ENCODE measurements around the gene NRCAM.

NRCAM gene

DNA sequence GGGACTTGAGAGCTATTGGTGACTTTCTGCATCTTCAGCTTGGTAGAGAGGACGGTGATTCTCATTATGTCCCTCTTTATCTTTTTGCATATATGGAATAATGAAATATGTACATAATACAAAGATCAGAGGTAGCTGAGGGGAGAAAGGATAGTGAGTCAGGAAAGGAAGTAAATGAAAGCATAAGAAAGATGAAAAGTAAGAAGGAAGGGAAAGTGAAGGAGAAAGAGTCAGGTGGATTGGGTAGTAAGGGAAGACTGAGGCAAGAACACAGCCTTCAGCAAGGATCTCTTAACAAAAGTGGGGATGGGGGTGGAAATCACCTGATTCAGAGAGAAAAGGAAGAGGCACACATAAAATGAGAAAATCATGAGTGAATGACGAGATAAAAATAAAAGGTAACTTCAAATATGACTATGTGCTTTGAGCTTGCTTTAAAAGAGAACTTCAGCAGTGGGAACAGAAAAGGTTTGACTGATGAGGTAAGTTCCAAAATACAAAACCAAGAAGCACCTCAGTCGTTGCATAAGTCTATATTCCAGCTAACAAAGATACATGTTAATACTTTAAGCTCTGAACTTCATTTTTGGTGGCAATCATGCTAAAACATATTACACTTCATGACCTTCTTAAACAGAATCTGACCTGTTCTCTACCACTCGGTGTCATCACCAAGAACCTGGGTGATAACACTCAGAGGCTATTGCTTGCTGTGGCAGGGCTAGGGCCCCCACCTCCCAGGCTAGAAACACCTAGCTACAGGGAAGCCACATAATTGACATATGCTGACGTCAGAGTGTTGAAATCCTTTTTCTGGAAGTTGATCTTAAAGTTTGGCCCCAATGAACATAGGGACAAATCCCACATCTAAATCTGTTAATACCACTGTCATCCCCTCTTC, 32.9 kb downstream of the NRCAM start:
- no peak for DNase-seq

DNA sequence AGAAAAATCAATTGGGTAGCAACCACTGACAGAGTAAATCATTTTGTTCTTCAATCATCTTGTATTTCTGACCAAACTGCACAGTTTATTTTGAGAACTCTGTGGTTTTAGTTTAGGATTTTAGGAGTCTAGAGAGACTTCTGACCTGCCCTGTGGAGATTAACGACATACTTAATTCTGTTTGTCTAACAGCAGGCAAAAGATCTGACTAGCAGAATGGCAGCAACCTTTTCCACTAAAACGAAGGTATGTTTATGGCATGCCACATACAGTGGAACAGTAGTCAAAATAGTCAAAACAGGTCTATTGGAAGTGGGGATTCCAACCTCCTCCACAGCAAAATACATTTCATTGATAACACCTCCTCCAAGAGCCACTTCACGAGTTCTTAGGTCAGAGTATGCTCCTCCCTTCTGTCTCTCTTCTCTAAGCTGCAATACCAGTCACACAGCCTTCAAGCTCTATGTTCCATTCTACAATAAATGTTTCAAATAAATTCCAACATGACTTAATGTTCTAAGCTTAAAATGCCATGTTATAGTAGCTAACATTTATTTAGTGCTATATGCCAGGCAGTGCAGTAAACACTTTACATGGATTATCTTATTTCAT, 34.4 kb downstream of the NRCAM start:
- DNase-seq, result no peak

DNA sequence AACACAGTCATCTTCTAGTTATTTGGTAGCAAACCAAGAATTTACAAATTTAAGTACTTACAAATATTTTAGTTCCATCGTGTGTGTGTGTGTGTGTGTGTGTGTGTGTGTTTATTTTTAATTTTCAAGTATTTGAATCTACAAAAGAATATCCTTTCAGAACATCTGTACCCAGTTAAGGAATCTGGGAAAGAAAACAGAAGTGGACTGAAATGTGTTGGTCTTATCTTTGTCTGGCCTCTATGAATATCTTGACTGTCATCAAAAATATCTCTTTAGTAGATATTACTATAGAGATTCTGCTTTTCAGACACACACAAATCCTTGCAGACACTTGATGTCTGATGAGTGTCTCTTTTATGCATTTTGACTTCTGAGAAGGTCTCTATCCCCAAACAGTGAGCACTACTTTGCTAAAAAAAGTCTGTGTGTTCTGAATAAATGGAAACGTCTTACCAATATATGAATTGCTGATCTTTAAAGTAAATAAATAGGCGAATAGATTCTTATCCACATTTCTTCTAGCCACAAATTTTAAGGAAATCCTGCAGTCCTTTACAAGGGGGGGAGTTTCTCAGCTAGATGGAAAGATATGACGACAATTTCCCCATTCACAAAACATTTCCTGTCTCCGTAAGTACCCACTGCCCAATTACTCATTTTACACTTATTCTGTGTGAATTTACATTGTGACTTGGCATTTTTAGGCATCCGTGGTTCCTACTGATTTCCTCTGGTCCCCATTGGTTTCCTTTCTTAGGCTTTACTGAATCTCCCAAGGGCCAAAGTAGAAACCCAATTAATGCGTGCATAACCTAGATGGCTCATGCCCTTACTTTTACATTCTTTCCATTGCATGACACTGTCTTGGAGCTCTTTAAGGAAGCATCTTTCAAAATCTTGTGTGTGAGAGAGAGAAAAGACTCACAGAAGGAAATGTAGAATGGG, 36.0 kb downstream of the NRCAM start:
- DNase-seq, result no peak

DNA sequence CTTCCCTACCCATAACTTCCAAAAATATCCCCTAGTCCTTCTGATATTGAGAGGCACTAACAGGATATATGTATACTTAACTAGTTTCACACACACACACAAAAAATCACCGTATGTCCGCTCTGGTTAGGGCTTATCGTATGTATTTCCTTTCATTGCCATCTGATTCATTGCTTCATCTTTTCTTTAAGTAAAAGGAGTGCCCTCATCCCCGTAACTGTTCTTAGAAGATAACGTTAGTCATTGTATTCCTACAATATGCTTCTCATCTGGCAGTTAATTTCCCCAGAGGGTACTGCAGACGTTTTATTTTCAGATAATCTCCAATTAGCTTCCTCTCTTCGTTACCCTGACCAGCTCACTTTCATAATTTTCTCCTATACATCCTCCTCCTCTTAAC, 37.3 kb downstream of the NRCAM start:
- DNase-seq, result no peak

DNA sequence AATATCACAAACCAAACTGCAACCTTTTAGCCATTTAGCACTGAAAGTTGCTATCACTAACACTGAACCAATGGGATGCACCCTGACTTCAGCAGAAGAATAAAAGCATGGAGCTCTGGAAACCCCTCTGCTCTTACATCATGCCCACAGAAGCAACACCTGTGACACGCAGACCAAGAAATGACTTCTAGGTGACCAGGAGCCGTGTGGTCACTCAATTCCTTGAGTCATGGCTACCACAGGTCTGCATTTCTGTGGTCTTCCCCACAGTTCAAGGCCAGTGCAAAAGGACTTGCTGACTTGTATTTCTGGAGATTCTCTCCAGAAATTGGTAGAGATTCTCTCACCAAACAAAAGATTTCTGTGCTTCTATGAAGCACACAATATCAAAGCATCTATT, 38.3 kb downstream of the NRCAM start:
- no peak for DNase-seq

DNA sequence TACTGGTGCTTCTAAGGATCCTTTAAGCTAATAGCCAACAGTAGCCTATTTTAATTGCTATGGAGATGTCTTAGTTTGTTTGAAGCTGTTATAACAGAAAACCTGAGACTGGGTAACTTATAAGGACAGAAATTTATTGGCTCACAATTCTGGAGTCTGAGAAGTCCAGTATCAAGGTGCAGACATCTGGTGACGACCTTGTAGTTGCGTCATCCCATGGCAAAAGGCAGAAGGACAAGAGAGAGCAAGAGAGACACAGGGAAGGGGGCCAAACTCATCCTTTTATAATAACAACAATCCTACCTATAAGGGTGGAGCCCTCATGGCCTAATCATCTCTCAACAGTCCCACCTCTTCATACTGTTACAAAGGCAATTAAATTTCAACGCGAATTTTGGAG, 39.1 kb downstream of the NRCAM start:
- DNase-seq, result no peak

DNA sequence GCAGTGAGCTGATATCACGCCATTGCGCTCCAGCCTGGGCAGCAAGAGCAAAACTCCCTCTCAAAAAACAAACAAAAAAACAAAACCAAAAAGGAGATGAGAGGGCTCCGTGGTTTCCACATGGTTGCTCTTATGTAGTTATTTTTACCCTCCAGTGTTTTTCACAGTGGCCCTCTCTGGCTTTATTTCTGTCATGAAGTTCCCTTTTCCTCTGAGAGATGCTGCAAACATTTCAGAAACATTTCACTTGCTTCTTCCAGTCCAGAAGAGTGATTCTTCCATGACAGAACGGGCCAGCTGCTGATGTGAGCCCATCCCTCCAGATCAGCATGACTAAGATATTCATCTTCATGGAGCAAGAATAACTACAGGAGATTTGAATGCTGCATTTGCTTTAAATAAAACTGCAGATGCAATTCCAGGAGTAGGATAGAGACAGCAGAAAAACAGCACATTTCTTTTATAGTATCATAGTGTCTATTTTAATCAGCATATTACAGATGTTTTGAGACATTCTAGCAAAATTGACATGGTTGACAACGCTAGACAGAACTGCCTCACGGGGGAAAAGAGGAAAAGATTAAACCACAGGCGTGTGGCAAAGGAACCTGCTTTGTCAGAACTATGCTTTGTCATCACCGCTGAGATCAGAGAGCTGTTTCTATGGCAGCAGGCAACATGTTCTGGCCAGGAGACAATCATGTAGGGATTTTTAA, 40.3 kb downstream of the NRCAM start:
- peak; percentile 72 for DNase-seq

DNA sequence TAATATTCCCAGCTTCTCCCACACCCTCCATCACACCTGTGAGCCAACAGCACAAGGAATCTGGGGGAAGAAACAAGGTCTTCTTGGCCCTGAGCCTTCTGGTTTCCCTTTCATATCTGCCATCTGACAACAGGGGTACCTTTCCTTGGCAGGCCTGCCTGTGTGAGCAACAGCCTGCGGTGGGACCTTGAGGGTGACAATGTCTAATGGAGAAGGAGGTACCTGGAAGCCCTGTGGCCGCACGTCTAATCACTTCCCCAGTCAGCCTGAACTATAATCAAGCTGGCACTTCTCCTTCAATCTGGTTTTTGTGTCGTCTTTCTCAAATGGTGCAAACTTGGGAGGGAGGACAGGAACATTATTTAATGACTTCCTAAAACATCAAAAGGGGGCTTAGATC, 41.2 kb downstream of the NRCAM start:
- no peak for DNase-seq

DNA sequence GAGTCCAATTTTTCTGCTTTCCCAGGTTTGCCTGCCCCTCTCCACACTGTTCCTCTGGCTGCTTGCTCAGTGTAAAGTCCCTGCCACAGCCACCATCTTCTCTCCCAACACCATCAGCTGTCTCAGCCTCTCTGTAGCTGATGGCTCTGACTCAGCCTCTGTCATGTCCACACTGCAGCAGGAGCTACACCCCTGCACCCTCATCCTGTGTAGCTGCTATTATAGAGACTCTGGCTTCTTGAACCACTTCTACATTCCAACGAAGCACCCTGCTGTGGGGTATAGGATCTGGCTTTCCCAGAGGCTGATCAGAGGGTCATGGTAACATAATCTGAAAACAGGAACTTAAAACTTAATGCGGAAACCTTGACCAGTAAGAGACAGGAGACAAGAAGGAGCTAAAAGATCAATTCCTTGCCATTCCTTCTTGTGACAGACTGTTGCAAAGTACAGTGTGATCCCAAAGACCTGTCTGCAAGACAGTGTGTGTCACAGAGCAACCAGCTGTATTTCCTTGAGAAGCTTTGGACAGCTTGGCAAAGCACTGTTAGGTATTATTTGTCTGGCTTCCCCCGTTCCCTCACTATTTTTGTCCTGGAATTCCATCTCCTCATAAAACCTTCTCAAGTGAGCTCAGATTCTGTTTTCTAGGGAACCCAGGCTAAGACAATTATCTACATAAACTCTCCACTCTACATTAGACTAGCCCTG, 42.3 kb downstream of the NRCAM start:
- no peak for DNase-seq

DNA sequence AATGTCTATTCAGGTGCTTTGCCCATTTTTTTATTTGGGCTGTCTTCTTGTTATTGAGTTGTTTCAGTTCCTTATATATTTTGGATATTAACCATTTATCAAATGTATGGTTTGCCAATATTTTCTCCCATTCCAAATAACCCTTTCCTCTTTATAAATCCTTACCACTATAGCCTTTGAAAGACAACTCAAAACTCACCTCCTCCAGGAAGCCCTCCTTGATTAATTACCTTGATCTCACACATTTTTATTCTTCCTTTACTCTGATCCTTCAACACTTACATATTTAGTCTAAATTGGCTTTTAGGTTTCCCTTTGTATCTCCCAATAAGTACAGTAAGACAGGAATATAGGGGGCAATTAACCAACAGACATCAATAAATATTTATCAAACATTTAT, 42.9 kb downstream of the NRCAM start:
- DNase-seq, result no peak

DNA sequence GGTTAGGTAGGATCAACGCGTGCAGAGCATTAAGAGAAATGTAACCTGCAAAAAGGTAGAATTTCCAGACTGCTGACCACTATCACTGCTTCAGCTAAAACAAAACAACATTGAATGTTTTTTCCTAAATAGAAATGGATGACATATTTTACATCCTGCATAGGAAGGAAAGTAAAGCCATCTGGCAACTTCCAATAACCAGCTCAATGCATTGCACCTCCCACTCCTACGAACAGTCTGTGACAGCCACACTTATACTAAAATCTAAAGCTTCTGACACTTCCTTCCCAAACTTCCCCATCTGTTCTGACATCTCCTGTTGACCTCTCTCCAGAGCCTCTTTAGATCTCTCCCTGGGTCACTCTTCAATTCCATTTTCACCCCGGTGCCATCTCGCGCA, 47.1 kb downstream of the NRCAM start:
- DNase-seq, result no peak

DNA sequence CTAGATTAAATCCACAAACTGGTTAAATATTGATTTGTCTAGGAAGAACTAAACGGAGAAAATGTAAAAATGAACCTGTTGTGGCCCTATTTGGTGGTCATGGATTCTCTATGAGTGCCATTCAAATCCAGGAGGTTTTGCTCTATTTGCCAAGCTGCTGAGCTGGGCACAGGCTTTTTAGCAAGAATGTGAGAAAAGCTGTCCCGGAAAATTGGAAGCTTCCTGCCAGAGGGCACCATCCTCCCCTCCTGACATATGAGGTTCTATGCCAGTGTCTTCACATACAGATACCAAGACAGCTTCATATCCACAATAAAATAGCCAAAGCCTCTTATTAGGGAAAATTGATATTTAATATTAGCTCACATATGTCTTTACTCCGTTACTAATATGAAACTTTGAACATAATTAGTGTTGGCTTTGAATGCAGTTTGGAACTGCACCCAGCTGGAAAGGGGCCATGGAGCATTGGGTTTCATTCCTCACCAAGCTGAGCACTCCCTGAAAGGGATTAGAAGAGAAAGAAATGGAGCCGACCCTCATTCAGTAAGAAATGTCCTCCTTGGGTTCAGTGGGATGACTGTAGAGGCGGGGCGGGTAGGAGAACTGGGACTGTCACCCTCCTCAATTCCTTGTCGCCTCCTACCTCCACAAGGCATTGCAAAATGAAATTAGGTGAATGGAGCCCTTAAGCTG, 47.8 kb downstream of the NRCAM start:
- DNase-seq, result peak; percentile 26

DNA sequence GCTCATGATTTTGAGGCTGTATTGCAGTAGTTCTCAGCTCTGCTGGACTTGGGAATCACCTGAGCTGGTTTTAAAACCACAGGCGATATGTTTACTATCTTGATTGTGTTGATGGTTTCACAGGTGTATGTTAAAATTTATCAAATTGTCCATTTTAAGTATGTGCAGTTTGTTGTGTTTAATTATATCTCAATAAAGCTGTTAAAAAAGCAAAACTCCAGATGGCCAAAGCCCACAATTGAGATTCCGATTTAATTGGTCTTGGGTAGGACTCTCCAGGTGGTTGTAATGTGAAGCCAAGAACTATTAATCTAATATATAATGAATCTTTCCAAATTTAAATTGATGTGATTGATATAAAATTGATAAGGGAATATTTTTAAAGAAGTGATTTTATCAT, 48.6 kb downstream of the NRCAM start:
- no peak for DNase-seq

DNA sequence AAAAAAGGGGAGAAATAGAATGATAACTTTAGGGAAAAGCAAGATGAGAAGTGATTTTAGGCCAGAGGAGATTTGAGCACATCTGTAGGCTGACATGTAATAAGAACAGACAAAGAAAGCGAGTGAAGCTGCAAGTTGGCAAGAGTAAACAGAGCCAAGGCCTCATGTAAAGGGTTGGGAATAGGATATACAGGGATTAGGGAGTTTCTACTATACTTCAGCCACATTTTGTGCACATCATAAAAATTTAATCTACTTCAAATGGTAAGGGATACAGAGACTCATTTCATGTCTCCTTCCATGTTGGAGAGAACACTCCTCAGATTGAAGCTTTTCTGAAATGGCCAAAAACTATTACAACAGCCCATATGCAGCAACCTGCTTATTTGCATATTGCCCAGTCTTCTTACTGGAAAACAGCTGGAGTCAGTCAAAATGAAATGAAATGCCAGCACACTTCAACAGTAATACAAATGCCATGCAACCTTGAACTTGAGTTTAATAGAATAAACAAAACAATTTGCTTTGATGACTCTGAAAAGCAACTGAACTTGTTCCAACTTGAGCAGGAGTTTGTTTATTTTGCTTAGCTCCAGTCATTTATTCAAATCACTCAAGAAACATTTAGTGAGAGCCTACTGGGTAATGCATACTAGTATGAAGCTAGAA, 49.9 kb downstream of the NRCAM start:
- no peak for DNase-seq

DNA sequence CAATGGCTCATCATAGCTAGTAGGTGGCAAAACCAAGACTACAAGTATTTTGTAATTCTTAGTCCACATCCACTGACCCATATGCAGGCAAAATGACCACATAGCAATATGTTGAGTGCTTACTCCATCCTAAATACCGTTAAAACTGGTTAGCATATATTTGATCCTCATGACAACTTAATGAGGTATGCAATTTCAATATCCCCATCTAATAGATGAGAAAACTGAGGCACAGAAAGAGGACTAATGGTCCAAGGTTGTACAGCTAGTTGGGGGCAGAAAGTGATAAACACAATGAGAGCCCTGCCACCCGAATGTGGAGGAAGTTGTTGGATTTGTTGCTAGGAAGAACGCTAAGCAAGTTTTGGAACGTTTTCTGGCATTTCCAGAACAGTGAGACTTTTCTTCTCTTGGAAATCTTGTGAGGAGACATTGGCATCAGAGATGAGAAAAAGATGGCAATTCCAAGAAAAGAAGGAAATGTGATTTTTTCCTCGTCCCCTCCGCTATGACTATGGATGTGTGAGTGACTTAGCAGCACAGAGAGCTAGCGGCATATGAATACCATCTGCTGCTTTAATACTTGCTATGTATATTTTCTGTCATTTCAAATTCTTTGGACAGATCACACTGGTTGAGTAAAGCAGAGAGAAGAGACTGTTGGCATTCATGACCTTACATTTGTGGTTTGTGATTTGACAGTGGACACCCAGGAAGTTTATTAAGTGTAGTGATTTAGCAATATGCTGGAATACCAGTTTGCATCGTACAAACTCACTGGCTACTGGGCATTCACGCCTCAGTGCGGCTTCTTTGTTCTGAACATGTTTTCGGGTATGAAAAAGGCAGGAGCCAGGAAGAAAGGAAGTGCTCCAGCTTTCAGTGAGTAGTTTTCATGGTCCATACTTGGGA, 51.5 kb downstream of the NRCAM start:
- no peak for DNase-seq

DNA sequence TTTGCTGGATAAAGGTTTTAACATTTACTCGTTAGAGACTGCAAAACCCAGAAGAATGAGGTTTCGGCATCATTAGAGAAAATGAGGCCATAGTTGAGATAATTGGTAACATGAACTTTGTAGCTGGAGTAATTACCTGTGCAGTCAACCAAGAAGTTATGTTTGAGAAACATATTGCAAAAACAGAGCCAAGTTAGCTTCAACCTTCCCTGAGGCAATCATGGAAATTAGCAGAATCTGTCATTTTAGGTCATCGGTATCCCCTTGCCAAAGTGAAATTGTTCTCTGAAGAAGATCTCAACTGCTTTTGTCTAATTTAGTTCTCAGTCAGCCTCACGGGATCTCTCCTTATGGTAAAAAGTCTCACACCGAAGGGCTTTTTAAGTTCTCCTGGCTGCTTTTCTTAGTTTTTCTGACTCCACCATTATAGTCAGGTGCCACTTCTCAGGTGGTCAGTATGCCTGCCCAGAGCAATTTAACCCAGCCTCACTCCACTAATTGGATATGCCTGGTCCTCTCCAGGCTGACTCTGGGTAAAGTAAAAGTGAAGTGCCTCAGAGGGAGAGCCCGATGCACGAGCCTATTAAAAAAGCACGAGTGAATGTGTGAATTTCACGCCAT, 52.5 kb downstream of the NRCAM start:
- DNase-seq, result peak; percentile 26

DNA sequence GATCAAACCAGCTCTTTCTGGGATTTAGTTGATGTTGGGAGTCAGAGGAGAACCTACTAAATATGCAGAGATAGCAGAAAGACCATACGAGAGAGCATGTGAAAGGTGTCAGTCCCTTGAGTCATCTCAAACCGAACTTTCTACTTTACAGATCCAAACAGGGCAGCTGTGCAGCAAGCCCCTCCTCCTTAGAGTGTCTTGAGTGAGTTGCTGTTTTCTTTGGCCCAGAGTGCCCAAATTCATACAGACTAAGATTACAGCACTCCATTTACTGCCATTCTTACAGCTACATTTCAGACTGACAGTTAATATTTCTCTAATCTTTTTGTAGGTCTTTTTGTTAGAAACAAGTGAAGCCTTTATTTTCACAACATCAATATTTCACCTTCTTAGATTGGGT, 53.4 kb downstream of the NRCAM start:
- DNase-seq, result no peak

DNA sequence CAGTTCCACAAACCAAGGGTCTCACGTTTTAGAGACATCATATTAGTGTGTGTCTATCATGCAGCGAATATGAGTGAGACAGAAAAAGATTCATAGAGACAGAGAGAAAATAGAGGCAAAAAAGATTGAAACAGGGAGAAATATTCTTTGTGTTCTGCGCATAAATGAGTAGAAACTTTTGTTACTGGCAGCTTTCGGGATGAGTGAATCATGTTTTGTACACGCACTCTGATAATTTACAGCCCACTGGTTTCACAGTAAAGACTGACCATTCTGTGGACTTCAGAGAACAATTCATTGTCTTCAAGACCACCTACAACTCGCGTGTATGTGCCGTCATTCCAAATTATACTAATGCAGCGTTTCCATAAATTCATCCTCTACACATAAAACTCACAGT, 60.2 kb downstream of the NRCAM start:
- no peak for DNase-seq

DNA sequence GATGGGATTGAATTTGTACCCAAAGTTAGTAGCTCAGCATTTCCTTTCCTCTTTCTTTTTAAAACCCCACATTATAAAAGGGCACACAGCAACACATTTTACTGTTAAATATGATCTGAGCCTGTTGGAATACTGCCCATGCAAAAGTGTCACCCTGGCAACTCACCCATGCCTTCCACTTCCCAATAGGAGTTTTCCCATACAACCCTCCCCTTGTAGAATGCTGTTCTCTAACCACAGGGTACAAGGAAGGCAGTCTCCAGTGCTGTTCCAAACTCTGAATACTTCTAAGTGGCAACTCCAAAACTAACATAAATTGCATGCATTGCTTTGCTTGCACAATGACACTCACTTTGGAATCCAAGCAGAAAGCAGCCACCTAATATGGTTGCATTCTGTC, 60.8 kb downstream of the NRCAM start:
- DNase-seq, result no peak

Measured in NCI-H2029 (cell line).